SK-N-SH (cell line): ENCODE results near the gene PWWP2B. TPM values are rescaled to one million over a fixed set of nuclear protein-coding genes. Genes with fewer than 3 reads are reported as not detected.

Experiments used
- CTCF ChIA-PET: fragments of 300-600, 350-600 bp; formaldehyde crosslinking; extraction: SDS; loops from one replicate; lab custom pipeline; 2021; lab: Yijun Ruan, JAX
- POLR2A ChIA-PET: fragments of 350-600 bp; sonication (Branson Sonifier 250); formaldehyde crosslinking; extraction: SDS; loops from one replicate; lab custom pipeline; 2020; ENCODE audit warnings: antibody characterized with exemption, inconsistent platforms; lab: Yijun Ruan, JAX
- DNase-seq: peaks from one replicate; pipeline ENCODE4 v3.0.0; 2012
- H2AFZ ChIP-seq: fragments of 200-600 bp; sonication (generic); 2 replicates; pipeline ENCODE4 v1.8.1; 2016; ENCODE audit warnings: antibody characterized with exemption, mild to moderate bottlenecking, low read depth
- H3F3A ChIP-seq: fragments of 200-600 bp; sonication (generic); replicated peaks from 2 replicates; pipeline ENCODE3; 2016; ENCODE audit warnings: antibody characterized with exemption, mild to moderate bottlenecking; ENCODE audit not compliant: insufficient read depth
- H3K27ac ChIP-seq, 2 experiments: fragments of 200-500 bp in 1 of 2; fragments of 200-600 bp in 1 of 2; sonication (Bioruptor generic) in 1 of 2; sonication (generic), shearing (Covaris generic) in 1 of 2; 2 replicates each; pipeline versions ENCODE4 v1.5.1 to v1.6.1; 2014 to 2016; ENCODE audit warnings: low read depth in 2 of 2, inconsistent platforms in 1 of 2, low read length in 1 of 2, mild to moderate bottlenecking in 1 of 2, mixed read lengths in 1 of 2
- H3K27me3 ChIP-seq: fragments of 200-600 bp; sonication (generic), shearing (Covaris generic); 2 replicates; pipeline ENCODE4 v1.6.1; 2016; ENCODE audit warnings: mixed run types; ENCODE audit not compliant: insufficient read depth
- H3K36me3 ChIP-seq, 2 experiments: fragments of 200-500 bp in 1 of 2; fragments of 200-600 bp in 1 of 2; sonication (Bioruptor generic) in 1 of 2; sonication (generic) in 1 of 2; replicated peaks in 1 of 2; 2 replicates each; pipeline versions ENCODE3 to v1.5.1; 2014 to 2016; ENCODE audit warnings: low read length in 1 of 2, mild to moderate bottlenecking in 1 of 2; ENCODE audit not compliant: insufficient read depth in 2 of 2, control insufficient read depth in 1 of 2
- H3K4me1 ChIP-seq, 2 experiments: fragments of 200-500 bp in 1 of 2; fragments of 200-600 bp in 1 of 2; sonication (Bioruptor generic) in 1 of 2; sonication (generic), shearing (Covaris generic) in 1 of 2; 2 replicates each; pipeline versions ENCODE4 v1.5.1 to v1.6.1; 2014 to 2016; ENCODE audit warnings: low read depth in 1 of 2, low read length in 1 of 2, mixed run types in 1 of 2; ENCODE audit not compliant: insufficient read depth in 2 of 2, control insufficient read depth in 1 of 2
- H3K4me2 ChIP-seq: fragments of 200-600 bp; sonication (generic), shearing (Covaris generic); 2 replicates; pipeline ENCODE4 v1.6.1; 2017; ENCODE audit warnings: mixed run types
- H3K4me3 ChIP-seq, 2 experiments: fragments of 200-500 bp in 1 of 2; fragments of 200-600 bp in 1 of 2; sonication (Bioruptor generic) in 1 of 2; sonication (generic), shearing (Covaris generic) in 1 of 2; 2 replicates each; pipeline versions ENCODE4 v1.5.1 to v1.8.1; 2014 to 2016; ENCODE audit warnings: low read depth in 2 of 2, inconsistent platforms in 1 of 2, low read length in 1 of 2, mild to moderate bottlenecking in 1 of 2, mixed read lengths in 1 of 2, moderate library complexity in 1 of 2
- H3K79me2 ChIP-seq: fragments of 200-600 bp; sonication (generic); 2 replicates; pipeline ENCODE4 v1.8.1; 2017; ENCODE audit warnings: mild to moderate bottlenecking; ENCODE audit not compliant: insufficient read depth
- H3K9ac ChIP-seq: fragments of 200-600 bp; sonication (generic); 2 replicates; pipeline ENCODE4 v1.6.1; 2017; ENCODE audit warnings: mixed run types
- H3K9me2 ChIP-seq: fragments of 200-600 bp; sonication (generic); 2 replicates; pipeline ENCODE4 v1.6.1; 2017; ENCODE audit warnings: mixed run types
- H3K9me3 ChIP-seq: fragments of 200-600 bp; sonication (generic); 2 replicates; pipeline ENCODE4 v1.6.1; 2017; ENCODE audit warnings: mixed run types, mild to moderate bottlenecking, moderate library complexity
- H4K20me1 ChIP-seq: fragments of 200-600 bp; sonication (generic); 2 replicates; pipeline ENCODE4 v1.6.1; 2017; ENCODE audit warnings: mild to moderate bottlenecking, mixed run types; ENCODE audit not compliant: insufficient read depth
- FOSL2 ChIP-seq: IDR thresholded peaks from 2 replicates; pipeline ENCODE4 v1.4.0; 2012; ENCODE audit warnings: low read depth, mild to moderate bottlenecking, moderate library complexity, borderline replicate concordance
- FOXM1 ChIP-seq: IDR thresholded peaks from 2 replicates; pipeline ENCODE4 v1.4.0; 2012; ENCODE audit warnings: low read depth, mild to moderate bottlenecking
- JUND ChIP-seq: IDR thresholded peaks from 2 replicates; pipeline ENCODE4 v1.4.0; 2012
- POLR2AphosphoS5 ChIP-seq: IDR thresholded peaks from 2 replicates; pipeline ENCODE4 v1.6.1; 2012; ENCODE audit warnings: low read depth, low read length
- RAD21 ChIP-seq: IDR thresholded peaks from 2 replicates; pipeline ENCODE4 v1.6.1; 2012; ENCODE audit warnings: mild to moderate bottlenecking, low read length
- RXRA ChIP-seq: IDR thresholded peaks from 2 replicates; pipeline ENCODE4 v1.4.0; 2012; ENCODE audit warnings: low read depth, mild to moderate bottlenecking, borderline replicate concordance
- SMC3 ChIP-seq: IDR thresholded peaks from 2 replicates; pipeline ENCODE4 v1.6.1; 2012; ENCODE audit warnings: low read depth, low read length, improper control_type of control experiment
- TAF1 ChIP-seq: IDR thresholded peaks from 2 replicates; pipeline ENCODE4 v1.6.1; 2012; ENCODE audit warnings: low read depth, mild to moderate bottlenecking, low read length, moderate library complexity, borderline replicate concordance
- TCF12 ChIP-seq: IDR thresholded peaks from 2 replicates; pipeline ENCODE4 v1.4.0; 2012
- YY1 ChIP-seq: IDR thresholded peaks from 2 replicates; pipeline ENCODE4 v1.4.0; 2012; ENCODE audit warnings: low read depth, mild to moderate bottlenecking
- WGBS: methylation state at CpG from one replicate; pipeline ENCODE4 v1.1.6; 2017; ENCODE audit warnings: low lambda C conversion rate; 5-methylcytosine and 5-hydroxymethylcytosine counted together
- polyA plus RNA-seq, 3 experiments: library from polyadenylated mRNA; depleted of rRNA; stranded (reverse); fragments of >200 nt; gene quantifications; 2 replicates each; pipeline ENCODE4 v1.2.3, GENCODE V29; 2012
- TF ChIP-seq, protein P1 (sequence below): fragments of 150-350 bp; IDR thresholded peaks from 2 replicates; pipeline ENCODE4 v1.6.1; 2017; ENCODE audit warnings: antibody characterized with exemption, low read length, low read depth, borderline replicate concordance
- TF ChIP-seq, protein P2 (sequence below): IDR thresholded peaks from 2 replicates; pipeline ENCODE4; 2012
- TF ChIP-seq, protein P3 (sequence below): IDR thresholded peaks from 2 replicates; pipeline ENCODE4 v1.4.0; 2012; ENCODE audit warnings: low read depth
- TF ChIP-seq, protein P4 (sequence below): IDR thresholded peaks from 2 replicates; pipeline ENCODE4 v1.6.1; 2012; ENCODE audit warnings: mild to moderate bottlenecking, low read depth, low read length, moderate library complexity

The PWWP2B gene
- polyA plus RNA-seq, 1 of the 3 experiments (the other 2 are of a cell fraction) = 2.4 TPM

DNA sequence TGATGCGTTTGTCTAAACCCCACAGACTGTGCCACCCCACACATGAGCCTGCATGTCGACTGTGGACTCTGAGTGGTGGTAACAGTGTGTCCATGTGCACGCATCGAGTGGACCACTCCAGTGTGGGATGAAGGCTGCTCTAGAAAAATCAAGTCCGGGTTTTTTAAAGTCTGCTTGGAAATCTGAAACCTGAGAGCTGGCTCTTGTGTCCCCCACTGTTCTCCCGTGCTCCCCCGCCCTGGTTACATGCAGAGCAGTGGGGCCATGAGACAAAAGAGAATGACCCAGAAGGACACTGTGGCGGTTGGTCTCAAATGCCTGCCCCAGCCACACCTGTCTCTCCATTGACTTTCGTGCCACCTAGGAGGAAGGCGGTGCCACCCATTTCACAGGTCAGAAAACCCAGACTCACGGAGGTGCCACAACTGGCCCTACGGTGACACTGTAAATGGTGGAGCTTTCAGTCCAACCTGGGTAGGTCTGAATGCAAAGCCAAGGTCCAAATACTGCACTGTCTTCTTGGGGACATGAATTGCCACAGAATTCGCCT, 27.3 kb upstream of the PWWP2B start:
- CTCF ChIA-PET = interaction anchor here (1.3 to 4.1 kb wide), 2 partner anchors 9 to 85 kb away, joined by 3 to 17 read pairs; no protein-coding TSS in a partner anchor
- no peaks in the 10 kb centered on the region for H3K27me3 ChIP-seq
- no peak overlapping the region for H3K9ac ChIP-seq
- 80% methylated on average over 13 of the region's 13 CpGs for WGBS
- H3K79me2 ChIP-seq = no peaks in the 10 kb centered on the region
- H3K36me3 ChIP-seq = peaks cover 6 to 31% of the 10 kb centered on the region in 2 experiments
- H3K9me3 ChIP-seq = no peaks in the 10 kb centered on the region
- TF ChIP-seq, protein P1, sequence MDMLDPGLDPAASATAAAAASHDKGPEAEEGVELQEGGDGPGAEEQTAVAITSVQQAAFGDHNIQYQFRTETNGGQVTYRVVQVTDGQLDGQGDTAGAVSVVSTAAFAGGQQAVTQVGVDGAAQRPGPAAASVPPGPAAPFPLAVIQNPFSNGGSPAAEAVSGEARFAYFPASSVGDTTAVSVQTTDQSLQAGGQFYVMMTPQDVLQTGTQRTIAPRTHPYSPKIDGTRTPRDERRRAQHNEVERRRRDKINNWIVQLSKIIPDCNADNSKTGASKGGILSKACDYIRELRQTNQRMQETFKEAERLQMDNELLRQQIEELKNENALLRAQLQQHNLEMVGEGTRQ = no peak
- TF ChIP-seq TAF1 = no peak
- no peak for TF ChIP-seq RXRA
- TF ChIP-seq TCF12 = no peak
- no peak for TF ChIP-seq POLR2AphosphoS5
- TF ChIP-seq, protein P2, sequence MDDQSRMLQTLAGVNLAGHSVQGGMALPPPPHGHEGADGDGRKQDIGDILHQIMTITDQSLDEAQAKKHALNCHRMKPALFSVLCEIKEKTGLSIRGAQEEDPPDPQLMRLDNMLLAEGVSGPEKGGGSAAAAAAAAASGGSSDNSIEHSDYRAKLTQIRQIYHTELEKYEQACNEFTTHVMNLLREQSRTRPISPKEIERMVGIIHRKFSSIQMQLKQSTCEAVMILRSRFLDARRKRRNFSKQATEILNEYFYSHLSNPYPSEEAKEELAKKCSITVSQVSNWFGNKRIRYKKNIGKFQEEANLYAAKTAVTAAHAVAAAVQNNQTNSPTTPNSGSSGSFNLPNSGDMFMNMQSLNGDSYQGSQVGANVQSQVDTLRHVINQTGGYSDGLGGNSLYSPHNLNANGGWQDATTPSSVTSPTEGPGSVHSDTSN = no peak
- TF ChIP-seq, protein P3, sequence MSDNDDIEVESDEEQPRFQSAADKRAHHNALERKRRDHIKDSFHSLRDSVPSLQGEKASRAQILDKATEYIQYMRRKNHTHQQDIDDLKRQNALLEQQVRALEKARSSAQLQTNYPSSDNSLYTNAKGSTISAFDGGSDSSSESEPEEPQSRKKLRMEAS = no peak
- TF ChIP-seq YY1 = no peak
- TF ChIP-seq SMC3 = no peak
- TF ChIP-seq FOXM1 = no peak
- TF ChIP-seq FOSL2 = no peak
- TF ChIP-seq, protein P4, sequence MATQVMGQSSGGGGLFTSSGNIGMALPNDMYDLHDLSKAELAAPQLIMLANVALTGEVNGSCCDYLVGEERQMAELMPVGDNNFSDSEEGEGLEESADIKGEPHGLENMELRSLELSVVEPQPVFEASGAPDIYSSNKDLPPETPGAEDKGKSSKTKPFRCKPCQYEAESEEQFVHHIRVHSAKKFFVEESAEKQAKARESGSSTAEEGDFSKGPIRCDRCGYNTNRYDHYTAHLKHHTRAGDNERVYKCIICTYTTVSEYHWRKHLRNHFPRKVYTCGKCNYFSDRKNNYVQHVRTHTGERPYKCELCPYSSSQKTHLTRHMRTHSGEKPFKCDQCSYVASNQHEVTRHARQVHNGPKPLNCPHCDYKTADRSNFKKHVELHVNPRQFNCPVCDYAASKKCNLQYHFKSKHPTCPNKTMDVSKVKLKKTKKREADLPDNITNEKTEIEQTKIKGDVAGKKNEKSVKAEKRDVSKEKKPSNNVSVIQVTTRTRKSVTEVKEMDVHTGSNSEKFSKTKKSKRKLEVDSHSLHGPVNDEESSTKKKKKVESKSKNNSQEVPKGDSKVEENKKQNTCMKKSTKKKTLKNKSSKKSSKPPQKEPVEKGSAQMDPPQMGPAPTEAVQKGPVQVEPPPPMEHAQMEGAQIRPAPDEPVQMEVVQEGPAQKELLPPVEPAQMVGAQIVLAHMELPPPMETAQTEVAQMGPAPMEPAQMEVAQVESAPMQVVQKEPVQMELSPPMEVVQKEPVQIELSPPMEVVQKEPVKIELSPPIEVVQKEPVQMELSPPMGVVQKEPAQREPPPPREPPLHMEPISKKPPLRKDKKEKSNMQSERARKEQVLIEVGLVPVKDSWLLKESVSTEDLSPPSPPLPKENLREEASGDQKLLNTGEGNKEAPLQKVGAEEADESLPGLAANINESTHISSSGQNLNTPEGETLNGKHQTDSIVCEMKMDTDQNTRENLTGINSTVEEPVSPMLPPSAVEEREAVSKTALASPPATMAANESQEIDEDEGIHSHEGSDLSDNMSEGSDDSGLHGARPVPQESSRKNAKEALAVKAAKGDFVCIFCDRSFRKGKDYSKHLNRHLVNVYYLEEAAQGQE = no peak
- TF ChIP-seq JUND = no peak
- TF ChIP-seq RAD21 = no peak
- H3F3A ChIP-seq = no peaks in the 10 kb centered on the region
- no peaks in the 10 kb centered on the region for H3K9me2 ChIP-seq
- H3K4me1 ChIP-seq = no peaks in the 10 kb centered on the region
- DNase-seq = no peak
- H3K4me2 ChIP-seq = no peak overlapping the region
- no peak overlapping the region for H3K27ac ChIP-seq
- POLR2A ChIA-PET = no interaction called here
- no peak overlapping the region for H2AFZ ChIP-seq
- H4K20me1 ChIP-seq = no peaks in the 10 kb centered on the region
- no peak overlapping the region for H3K4me3 ChIP-seq
